HCEC 1CT (cell line): ENCODE measurements around the gene RNF225.
"Not testable (repeated sequence)": the region's sequence is repeated elsewhere in the genome, so short reads cannot be mapped to it uniquely, and the experiment has no call there.

ENCODE experiments used
- DNase-seq: peaks from one replicate; pipeline ENCODE4 v3.0.0-alpha.2; 2017

RNF225 gene

DNA sequence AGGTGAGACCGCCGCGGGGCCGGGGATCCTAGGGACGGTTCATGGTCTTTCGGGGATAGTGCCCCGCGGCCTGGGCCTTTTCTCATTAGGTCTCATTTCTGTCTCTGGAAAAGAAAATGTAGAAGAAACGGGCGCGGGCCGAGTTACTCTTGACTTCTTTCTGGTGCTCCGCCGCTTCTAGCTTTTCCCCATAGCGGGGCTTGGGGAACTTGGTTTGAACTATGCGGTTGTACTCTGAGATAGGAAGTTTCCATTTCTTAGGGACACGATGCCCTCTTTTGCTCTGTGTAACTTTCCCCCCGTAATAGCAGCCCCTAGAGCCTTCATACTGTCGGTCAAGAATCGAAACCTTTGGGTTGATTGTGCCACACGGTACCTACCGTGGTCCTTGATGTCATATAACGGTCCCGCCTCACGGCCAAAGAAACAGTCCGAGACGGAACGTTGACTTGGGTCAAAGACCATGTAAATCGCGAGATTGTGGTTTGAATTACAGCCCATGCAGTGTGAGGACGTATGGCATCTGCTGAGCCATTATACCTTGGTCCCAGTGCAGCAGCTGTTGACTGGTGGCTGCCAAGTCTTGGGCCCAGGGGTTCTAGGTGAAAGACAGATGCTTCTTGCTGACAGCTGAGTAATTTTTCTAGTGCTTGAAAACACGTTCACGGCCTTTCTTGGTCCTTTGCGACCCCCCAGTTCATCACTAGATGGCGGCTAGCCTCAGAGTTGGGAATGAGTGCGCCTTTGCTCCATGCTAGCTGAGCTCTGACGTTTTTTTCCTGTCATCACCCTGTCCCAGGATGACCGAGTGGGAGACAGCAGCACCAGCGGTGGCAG, 7.9 kb upstream of the RNF225 start:
- no peak for DNase-seq

DNA sequence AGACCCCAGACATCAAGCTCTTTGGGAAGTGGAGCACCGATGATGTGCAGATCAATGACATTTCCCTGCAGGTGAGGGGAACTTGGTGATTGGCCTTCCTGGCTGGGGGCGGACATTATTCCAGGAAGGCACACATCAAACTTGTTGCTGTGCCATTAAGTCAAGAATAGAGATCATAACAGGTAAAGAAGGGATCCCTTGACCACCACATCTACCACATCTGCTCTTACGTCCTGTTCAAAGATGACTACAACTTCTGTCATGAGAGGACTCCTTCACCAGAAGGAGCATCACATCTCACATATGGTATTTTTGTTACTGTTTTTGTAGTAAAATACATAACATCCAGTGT, 7.3 kb upstream of the RNF225 start:
- no peak for DNase-seq

DNA sequence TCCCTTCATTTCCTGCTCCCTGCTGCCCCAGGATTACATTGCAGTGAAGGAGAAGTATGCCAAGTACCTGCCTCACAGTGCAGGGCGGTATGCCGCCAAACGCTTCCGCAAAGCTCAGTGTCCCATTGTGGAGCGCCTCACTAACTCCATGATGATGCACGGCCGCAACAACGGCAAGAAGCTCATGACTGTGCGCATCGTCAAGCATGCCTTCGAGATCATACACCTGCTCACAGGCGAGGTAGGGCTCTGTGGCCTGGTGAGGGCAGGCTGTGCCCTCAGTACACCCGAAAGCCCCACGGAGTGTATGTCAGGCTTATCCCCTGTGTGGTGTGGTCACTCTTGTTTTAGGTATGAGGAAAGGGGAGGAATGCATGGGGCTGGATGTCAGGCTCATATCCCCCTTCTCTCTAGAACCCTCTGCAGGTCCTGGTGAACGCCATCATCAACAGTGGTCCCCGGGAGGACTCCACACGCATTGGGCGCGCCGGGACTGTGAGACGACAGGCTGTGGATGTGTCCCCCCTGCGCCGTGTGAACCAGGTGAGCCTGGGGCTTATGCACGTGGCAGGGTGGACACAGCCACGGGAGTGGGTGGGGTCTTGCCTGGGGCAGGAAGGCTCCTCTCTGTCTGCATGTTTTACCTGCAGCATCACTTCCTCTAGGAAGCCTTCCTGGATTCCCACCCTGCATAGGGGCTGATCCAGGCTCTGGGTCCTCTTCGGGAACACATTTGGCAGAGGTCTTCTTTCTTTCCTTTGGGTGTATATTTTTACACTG, 2.3 kb upstream of the RNF225 start:
- DNase-seq = no peak

DNA sequence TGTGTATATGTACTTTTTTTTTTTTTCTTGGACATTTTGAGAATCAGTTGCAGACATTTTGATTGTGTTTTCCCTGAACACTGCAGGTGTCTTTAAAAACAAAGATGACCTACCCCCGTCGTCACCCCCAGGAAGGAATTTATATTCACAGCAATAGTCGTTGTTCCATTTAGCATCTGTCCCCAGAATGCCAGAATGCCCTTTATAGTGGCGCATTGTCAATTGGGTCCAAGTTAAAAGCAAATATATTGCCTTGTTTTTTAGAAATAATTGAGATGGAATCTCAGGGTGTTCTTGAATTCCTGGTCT, 1.8 kb upstream of the RNF225 start:
- no peak for DNase-seq

DNA sequence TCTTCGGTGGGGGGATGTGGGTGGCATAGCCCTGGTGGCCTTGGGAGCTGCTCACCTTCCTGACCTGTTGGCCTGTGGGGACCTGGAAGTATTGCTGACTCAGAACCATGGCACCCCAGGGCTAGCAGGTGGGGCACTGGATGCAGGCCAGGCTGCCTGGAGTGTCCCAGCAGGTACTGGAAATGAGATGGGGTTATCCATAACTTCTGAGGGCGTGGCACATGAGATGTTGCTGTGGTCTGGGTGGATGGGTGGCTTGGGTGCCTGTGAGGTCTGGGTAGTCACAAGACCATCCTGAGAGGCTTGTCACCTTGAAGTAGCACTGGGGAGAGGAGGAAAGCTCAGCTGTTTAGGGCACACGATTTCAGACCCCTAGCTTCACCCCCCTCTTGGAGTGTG, 636 bp upstream of the RNF225 start:
- no peak for DNase-seq

DNA sequence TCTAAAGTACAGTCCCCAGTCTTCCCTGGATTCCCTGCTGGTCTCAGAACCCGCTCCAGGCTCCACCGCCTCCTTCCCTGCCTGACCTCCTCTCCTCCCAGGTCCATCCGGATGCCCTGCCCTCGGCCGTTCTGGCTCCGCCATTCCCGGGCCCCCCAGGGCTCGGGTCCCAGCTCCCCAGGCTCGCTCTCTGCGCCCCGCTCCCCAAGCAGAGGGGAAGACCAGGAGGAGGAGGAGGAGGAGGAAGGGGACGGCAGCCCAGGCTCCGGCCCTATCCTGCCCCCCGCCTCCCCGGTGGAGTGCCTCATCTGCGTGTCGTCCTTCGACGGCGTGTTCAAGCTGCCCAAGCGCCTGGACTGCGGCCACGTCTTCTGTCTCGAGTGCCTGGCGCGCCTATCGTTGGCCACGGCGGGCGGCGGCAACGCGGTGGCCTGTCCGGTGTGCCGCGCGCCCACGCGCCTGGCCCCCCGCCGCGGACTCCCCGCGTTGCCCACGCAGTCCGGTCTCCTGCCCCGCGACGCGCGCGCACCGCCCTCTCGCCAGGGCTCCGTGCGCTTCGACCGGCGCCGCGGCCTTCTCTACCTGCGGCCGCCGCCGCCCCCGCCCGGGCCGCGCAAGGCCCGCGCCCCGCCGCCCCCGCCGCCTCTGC, 647 bp downstream of the RNF225 start:
- peak; percentile 27 for DNase-seq

DNA sequence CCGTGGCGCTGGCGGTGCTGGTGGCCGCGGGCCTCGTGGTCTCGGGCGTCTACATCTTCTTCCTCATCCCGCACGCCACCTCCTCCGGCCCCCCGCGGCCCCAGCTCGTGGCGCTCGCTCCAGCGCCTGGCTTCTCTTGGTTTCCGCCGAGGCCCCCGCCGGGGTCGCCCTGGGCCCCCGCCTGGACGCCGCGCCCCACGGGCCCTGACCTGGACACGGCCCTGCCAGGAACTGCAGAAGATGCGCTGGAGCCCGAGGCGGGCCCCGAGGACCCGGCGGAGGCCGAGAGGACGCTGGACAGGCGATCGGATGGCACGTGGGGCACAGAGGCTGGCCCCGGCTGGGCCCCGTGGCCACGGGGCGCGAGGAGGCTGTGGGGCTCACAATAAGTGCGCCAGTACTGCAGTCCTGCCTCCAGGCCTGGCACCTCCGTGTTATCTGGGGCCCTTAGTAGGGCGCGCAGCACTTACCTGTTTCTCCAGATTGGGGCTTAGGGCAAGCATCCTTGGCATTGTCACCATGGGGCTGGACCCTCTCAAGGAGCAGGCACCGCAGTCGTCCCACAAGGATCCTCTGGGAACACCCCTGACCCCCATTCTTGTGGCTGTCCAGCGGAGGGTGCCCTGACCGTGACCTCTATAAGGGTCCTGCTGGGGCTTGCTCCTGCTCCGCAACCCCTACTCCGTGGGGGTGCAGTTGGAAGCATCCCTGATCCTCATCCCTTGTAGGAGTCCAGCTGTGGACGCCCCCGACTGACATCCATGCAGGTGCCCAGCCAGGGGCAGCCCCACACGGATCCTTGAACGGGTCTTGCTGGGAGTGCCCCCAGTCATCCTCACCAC, 1.5 kb downstream of the RNF225 start:
- no peak for DNase-seq

DNA sequence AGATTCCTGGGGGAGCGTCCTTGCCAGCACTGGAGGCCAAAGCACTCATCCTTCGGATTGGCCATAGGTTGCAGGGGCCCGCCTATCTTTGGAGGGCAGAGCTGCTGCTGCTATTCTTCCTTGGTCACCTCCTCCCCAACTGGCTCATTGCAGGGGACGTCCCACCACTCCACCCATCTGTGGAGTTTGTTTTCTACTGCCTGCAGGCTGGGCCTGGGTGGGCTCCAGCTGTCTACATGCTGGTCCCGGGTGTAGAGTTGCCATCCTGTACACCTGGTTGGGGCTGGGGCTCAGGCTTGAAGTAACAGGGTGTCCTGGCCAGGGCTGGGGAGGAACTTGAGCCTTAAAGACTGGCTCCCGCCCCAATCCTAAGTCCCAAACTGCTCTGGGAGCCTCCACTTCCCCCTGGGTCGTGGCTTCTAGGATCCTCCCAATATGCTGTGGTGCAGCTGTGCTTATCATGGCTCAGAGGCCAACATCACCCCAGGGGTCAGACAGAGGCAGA, 2.1 kb downstream of the RNF225 start:
- DNase-seq = no peak

DNA sequence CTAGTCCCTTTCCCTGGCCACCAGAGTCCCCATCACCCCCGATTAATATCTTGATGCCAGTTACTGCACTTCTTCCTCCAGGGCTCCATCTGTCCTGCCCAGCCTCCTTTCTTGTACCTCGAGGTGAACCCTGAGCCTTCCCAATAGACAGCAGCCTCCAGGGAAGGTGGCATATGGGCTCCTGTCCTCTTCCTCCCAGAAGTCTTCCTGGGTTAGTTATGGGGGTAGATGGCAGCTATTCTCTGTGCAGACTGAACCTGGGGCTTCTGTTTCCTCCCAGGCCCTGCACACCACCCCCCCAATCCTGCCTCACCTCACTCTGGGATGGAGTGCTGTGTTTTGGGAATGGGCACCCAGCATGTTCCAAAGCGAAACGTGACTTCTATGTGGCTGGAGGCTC, 2.6 kb downstream of the RNF225 start:
- no peak for DNase-seq

DNA sequence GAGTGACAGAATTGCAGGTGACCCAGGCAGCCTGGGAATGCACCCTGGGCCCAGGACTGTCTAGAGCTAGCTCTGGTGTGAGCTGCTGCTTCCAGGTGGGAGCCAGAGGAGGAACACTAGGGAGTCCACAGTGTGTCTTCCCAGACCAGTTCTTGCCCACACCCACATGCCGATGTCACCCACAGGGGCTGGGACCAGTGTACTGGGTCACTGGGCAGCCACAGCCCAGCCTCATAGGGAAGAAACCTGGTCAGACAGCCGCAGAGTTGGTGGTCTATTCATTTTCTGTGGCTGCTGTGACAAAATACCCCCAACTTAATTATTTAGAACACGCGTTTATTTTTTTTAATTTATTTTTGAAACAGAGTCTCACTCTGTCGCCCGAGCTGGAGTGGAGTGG, 3.1 kb downstream of the RNF225 start:
- no peak for DNase-seq

DNA sequence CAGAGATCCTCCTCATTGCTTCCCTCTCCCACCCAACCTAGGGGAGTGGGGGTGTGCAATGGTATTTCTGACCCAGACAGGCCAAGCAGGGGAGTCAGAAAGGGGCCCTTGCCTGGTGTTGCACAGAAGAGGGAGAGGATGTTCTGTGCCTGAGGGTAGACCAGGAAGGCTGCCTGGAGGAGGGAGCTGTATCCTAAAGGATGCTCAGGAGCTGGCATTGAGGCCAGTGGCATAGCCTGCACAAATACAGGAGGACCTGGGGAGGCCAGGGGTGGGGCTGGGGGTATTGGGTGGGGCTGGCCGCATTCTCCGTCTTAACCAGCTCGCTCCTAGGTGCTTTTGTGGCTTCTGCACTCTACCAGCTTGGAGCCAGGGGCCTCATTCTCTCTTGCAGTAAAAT, 4.4 kb downstream of the RNF225 start:
- DNase-seq = no peak

DNA sequence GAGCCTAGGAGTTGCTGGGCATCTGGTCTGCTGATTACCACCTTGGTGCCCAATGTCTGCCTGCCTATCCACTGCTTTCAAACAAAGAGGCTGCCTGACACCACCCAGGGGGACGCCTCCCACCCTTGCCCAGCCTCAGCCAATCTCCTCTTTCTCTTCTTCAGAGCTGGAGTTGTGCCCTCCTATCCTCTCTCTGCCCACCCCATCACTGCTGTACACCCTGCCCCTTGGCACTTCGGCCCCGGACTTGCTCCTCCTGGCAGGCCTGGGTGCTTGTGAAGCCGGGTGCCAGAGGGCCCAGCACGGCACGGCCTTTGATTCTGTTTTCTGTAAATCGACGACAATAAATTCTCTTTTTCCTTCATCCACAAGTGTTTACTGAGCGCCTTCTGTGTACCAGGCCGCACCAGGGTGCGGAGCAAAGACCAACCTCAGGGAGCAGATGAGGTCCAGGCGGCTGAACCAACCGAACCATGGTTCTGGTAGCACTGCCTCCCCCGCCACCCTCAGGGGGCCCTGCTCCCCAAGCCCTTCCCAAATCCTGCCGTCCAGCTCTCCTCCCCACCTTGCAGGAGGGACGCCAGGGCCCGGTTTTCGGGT, 5.0 kb downstream of the RNF225 start:
- DNase-seq = no peak

DNA sequence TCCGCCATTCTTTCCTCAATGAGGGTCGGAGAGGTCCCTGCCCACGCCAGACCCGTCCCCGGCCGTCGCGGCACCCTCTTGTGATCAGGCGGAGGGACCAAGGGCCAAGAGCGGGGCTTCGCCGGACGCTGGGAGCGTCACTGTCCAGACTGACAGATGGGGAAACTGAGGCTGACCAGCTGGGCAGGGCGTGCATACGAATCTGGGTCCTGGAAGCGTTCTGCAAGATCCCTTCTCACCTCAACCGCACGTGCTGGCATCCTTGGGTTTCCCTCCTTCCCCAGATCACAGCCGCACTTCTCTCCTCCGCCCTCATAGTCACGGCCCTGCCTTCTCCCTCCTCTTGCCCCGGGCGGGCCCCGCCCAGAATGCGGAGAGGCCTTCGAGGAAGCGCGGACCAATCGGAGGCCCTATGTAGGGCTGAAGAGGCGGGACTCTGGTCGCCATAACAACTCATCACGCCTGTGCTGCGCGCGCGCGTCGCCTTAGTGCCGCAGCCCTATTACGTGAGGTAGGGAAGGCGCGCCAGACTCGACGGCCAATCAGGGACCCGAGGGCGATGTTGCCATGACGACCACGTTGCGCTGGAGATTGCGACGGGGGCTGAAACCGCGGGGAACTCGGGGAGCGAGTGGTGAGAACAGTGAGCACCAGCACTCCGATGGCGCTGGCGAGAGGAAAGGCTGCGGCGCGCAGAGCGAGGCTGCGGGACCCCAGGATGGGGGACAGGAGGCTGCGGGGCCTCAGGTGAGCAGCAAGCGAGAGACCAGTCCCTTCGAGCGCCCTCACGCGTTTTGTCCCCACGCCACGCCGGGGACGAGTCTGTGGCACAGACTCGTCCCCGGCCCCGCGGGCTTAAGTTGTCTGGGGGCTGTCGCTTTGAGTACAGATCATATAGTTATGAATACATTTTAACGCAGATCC, 5.7 kb downstream of the RNF225 start:
- peak; percentile 99 for DNase-seq

DNA sequence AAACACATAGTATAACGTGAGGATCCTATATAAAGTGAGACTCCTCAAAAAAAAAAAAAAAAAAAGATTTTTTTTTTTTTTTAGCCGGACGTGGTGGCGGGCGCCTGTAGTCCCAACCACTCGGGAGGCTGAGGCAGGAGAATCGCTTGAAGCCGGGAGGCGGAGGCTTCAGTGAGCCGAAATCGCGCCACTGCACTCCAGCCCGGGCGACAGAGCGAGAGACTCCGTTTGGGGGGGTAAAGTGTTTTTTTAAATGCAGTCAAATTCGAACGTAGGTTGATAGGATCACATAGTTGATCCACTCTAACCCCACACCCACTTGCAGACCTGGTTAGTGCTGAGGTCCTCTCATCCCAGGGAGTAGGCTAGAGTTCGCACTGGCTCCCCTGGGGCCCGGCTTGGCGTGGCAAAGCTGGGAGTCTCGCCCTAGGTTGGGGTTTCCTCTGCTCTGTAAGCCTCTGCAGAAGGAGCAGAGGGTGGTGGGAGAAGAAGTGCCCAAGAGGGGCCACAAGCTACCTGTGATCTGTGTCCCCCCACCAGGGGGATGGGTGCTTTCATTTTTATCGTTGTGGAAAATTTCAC, 6.5 kb downstream of the RNF225 start:
- DNase-seq = no peak

DNA sequence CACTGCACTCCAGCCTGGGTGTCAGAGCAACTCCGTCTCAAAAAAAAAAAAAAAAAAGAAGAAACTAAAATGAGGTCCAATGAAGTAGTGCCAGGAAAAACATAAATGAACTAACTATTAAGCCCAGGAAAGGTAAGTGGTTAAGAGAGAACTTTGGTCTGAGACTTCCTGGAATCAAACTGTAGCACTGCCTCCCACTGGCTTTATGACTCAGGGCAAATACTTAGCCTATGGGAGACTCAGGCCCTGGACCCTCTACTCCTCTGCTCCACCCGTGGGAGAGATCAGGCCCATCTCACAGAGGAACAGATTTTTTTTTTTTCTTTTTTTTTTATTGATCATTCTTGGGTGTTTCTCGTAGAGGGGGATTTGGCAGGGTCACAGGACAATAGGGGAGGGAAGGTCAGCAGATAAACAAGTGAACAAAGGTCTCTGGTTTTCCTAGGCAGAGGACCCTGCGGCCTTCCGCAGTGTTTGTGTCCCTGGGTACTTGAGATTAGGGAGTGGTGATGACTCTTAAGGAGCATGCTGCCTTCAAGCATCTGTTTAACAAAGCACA, 8.5 kb downstream of the RNF225 start:
- DNase-seq = not testable (repeated sequence)

DNA sequence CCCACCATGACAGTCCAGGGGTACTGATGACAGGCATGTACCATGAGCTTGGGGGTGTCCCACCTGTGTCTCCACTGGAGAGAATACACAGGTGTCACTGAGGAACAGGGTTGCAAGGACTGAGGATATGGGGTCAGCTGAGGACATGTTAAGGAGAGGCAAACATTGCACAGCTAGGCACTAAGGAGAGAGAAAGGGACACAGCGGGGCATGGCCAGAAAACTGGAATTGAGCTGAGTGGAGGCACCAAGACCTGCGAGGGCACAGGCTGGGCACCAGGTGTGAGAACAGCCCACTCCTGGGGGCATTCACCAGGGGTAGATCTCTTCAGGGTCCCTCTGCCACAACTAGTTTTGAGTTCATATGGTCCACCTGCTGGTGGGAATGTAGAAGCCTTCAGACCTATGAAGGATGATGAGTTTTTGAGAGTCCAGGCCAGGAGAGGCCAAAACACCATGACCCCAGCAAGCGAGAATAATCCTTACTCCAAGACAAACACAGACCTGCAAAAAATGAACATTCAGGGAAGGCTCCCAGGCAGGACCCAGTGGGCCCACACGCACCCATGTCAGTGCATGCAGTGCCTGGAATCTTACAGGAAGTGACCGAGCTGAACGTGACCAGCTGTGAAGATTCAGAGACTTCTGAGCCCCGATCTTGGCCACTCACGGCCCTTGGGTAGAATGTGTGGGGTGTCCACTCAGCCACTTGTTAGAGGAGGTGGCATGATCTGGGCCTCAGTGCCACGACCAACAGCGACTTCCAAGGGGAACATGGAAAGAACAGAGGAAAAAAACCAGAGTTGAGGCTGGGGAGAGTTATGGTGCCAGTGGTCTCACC, 11.6 kb downstream of the RNF225 start:
- DNase-seq = no peak

DNA sequence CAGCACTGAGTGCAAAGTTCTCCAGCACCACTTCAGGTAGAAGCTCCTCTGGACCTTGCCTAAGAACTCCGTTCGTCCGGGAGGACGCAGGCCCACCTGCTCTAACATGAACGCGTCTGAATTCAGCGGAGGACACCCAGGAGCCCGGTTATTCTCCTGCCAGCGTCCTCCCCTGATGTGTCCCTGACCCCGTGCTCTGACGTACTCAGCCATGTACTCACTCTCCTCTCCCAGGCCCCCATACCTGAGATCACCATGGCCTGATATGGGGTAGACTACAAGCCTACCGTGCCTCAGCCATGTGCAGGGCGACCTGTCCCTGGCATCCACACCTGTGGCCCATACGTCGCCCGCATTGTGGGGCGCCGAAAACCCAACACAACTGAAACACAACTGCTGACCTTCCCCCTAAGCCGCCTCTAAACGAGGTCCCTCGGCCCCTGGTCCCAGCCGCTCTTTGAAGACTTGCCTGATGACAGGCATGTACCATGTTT, 12.2 kb downstream of the RNF225 start:
- DNase-seq = no peak

DNA sequence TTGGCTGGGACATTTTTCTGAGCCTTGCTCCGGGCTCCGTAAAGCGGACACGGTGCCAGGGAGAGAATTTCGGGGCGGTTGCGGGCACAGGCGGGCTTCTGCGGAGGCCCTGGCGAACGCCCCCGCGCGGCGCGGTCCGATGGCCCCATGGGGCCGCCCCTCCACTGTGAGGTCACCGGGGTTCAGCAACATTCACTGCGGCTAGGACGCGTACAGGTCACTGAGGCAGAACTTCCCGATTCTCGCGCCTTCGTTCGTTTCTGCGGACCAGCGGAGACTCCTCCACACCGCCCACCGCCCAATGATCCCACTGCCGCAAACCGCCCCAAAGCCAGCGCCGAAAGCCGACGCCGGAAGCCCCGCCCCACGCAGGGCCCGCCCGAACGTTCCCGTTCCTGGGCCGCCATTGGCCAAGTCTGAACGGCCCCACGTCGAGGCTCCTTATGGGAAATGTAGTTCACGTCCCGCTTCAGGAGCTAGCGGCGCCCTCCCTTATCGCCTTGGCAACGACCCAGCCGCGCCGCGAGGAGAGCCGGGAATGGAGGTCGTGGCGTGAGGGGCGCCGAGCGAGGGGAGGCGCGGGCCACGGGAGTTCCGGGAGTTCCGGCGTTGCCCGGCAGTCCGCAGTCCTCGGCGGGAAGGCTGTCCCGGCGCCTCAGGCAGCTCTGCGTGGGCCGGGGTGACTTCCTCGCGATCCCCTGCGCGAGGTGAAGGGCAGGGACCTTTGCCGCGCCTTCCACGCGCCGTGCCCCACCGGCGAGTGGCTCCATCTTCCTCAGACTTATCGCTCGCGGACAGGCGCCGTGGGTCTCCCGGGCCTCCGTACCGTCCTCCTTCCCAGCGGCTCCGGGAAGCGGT, 12.9 kb downstream of the RNF225 start, which contains the start of gene ZNF584:
Gene ZNF584 (plus strand): TSS at position 498 of the 858 bp plus-strand sequence. CDS start 499 bp downstream, outside the sequence.
- peak; percentile 95 for DNase-seq
